Natural killer cell (primary cell): ENCODE data around the gene DTX3L. TPM values are rescaled to one million over a fixed set of nuclear protein-coding genes. Genes with fewer than 3 reads are reported as not detected.
A peak's percentile ranks its signal among the peaks of the same experiment; 100 is the strongest.

ENCODE experiments used
- ATAC-seq, 3 donors: fragments of 150-1000 bp in 2 of 3; fragments of 200-7000 bp in 1 of 3; cut with Tn5 transposase; 1 replicate in 1 of 3; 2 replicates in 2 of 3; pipeline ENCODE4 v1.10.0; 2021; ENCODE audit warnings: mild to moderate bottlenecking in 2 of 3, moderate library complexity in 2 of 3
- DNase-seq, 2 donors: peaks; one replicate each; pipeline versions ENCODE4 v3.0.0 to v3.0.0-alpha.2; 2013 to 2021; ENCODE audit warnings: mixed read lengths in 1 of 2
- H3K27ac ChIP-seq: one replicate; pipeline ENCODE4 v1.5.1; 2013; ENCODE audit warnings: mild to moderate bottlenecking, low read length
- H3K27me3 ChIP-seq: one replicate; pipeline ENCODE4 v1.6.1; 2013; ENCODE audit warnings: low read length; ENCODE audit not compliant: control insufficient read depth, insufficient read depth
- H3K36me3 ChIP-seq: one replicate; pipeline ENCODE4 v1.6.1; 2013; ENCODE audit warnings: low read length; ENCODE audit not compliant: control insufficient read depth, insufficient read depth
- H3K4me1 ChIP-seq: one replicate; pipeline ENCODE4 v1.6.1; 2013; ENCODE audit warnings: low read length; ENCODE audit not compliant: control insufficient read depth, insufficient read depth
- H3K4me3 ChIP-seq: one replicate; pipeline ENCODE4 v1.5.1; 2013; ENCODE audit warnings: low read length
- H3K9me3 ChIP-seq: one replicate; pipeline ENCODE4 v1.6.1; 2013; ENCODE audit warnings: low read length; ENCODE audit not compliant: control insufficient read depth, insufficient read depth
- H3K27ac Mint-ChIP-seq, 2 donors: one replicate each; pipeline ENCODE4 v1.8.0; 2022; ENCODE audit warnings: mild to moderate bottlenecking in 2 of 2, mixed read lengths in 2 of 2, moderate library complexity in 1 of 2
- H3K27me3 Mint-ChIP-seq, 2 donors: one replicate each; pipeline ENCODE4 v1.8.0; 2022; ENCODE audit warnings: low read depth in 2 of 2, mixed read lengths in 2 of 2
- H3K36me3 Mint-ChIP-seq: one replicate; pipeline ENCODE4 v1.8.0; 2022; ENCODE audit warnings: mixed read lengths
- H3K4me1 Mint-ChIP-seq, 2 donors: one replicate each; pipeline ENCODE4 v1.8.0; 2022; ENCODE audit warnings: mixed read lengths in 2 of 2
- H3K4me3 Mint-ChIP-seq: one replicate; pipeline ENCODE4 v1.8.0; 2022; ENCODE audit warnings: mild to moderate bottlenecking, moderate library complexity, mixed read lengths
- H3K9me3 Mint-ChIP-seq, 2 donors: one replicate each; pipeline ENCODE4 v1.8.0; 2022; ENCODE audit warnings: mixed read lengths in 2 of 2
- WGBS: methylation state at CpG from one replicate; pipeline ENCODE4 v1.1.7; 2013; ENCODE audit warnings: missing lambda C conversion rate; ENCODE audit not compliant: insufficient coverage; 5-methylcytosine and 5-hydroxymethylcytosine counted together
- intact Hi-C: fragments of 100-400 bp; cut with micrococcal nuclease; formaldehyde crosslinking; loops from one replicate; pipeline ENCODE4 v1.14.2; 2022
- total RNA-seq, 4 donors: library from RNA; stranded (reverse); fragments of 120-200 nt in 1 of 4; gene quantifications; one replicate each; pipeline versions ENCODE4 v1.2.3 to v1.2.4, GENCODE V29; 2013 to 2022
- TF ChIP-seq, protein P1 (sequence below): fragments of 200-600 bp; IDR thresholded peaks from one replicate; pipeline ENCODE4 v1.8.0; 2022; ENCODE audit warnings: antibody characterized with exemption

The DTX3L gene
- total RNA-seq, 3 donors from 2014 or later (not counting 1 experiment from before 2014, with no cell fraction given): 40.8 to 61.0 (median 51.8) TPM

- TF ChIP-seq, protein P1, sequence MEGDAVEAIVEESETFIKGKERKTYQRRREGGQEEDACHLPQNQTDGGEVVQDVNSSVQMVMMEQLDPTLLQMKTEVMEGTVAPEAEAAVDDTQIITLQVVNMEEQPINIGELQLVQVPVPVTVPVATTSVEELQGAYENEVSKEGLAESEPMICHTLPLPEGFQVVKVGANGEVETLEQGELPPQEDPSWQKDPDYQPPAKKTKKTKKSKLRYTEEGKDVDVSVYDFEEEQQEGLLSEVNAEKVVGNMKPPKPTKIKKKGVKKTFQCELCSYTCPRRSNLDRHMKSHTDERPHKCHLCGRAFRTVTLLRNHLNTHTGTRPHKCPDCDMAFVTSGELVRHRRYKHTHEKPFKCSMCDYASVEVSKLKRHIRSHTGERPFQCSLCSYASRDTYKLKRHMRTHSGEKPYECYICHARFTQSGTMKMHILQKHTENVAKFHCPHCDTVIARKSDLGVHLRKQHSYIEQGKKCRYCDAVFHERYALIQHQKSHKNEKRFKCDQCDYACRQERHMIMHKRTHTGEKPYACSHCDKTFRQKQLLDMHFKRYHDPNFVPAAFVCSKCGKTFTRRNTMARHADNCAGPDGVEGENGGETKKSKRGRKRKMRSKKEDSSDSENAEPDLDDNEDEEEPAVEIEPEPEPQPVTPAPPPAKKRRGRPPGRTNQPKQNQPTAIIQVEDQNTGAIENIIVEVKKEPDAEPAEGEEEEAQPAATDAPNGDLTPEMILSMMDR: no peak
- H3K27me3 Mint-ChIP-seq: no peaks in the 10 kb centered on the region
- Histone ChIP-seq H3K36me3 (no peaks in the 10 kb centered on the region), H3K9me3 (no peaks in the 10 kb centered on the region), H3K27me3 (no peaks in the 10 kb centered on the region), H3K4me1 (no peaks in the 10 kb centered on the region), H3K27ac (no peak overlapping the region), H3K4me3 (no peak overlapping the region)
- H3K4me1 Mint-ChIP-seq: peaks cover 26 to 45% of the 10 kb centered on the region in 2 donors
- WGBS: 31% methylated on average over 4 of the region's 5 CpGs
- no peak for ATAC-seq
- H3K4me3 Mint-ChIP-seq: no peak overlapping the region
- intact Hi-C loops: no loop called here
- DNase-seq: no peak
- H3K27ac Mint-ChIP-seq: peak overlapping the region; percentile 50 to 53
- H3K36me3 Mint-ChIP-seq: no peaks in the 10 kb centered on the region
- H3K9me3 Mint-ChIP-seq: no peaks in the 10 kb centered on the region
These were observed 25.2 kb downstream of the DTX3L start for GRCh38 chr3:122589297-122589696.

DNA sequence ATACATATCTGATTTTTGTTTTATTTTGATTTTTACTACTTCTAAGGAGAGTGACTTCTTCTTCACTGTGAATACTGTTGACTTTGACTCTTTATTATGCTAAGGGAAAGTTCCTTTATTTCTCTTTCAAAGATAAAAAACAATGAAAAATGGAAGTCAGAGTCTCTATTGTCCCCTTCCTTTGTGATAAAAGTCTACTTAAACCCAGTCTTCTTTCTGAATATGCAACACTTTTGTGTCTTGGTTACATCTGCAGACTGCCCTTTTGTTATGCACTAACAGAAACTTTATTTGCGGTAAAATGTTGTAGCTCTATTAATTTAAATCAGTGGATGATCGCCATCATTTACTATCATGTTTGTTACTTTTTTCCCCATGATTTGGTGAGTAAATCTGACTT is 26.5 kb downstream of the DTX3L start:
- no peak for DNase-seq
- no peaks in the 10 kb centered on the region for H3K27me3 Mint-ChIP-seq
- no peaks in the 10 kb centered on the region for H3K36me3 Mint-ChIP-seq
- Histone ChIP-seq H3K27me3 (no peaks in the 10 kb centered on the region), H3K9me3 (no peaks in the 10 kb centered on the region), H3K4me3 (no peak overlapping the region), H3K36me3 (peaks cover 2% of the 10 kb centered on the region), H3K27ac (no peak overlapping the region), H3K4me1 (no peaks in the 10 kb centered on the region)
- H3K4me1 Mint-ChIP-seq: peaks cover 25 to 45% of the 10 kb centered on the region in 2 donors
- ATAC-seq: no peak
- no peak overlapping the region for H3K4me3 Mint-ChIP-seq
- H3K27ac Mint-ChIP-seq: peak overlapping the region in 1 of 2 donors; percentile 46
- TF ChIP-seq, protein P1: no peak
- WGBS: no CpG with 5 or more reads among the region's 2 CpGs
- no peaks in the 10 kb centered on the region for H3K9me3 Mint-ChIP-seq
- intact Hi-C loops: no loop called here

DNA sequence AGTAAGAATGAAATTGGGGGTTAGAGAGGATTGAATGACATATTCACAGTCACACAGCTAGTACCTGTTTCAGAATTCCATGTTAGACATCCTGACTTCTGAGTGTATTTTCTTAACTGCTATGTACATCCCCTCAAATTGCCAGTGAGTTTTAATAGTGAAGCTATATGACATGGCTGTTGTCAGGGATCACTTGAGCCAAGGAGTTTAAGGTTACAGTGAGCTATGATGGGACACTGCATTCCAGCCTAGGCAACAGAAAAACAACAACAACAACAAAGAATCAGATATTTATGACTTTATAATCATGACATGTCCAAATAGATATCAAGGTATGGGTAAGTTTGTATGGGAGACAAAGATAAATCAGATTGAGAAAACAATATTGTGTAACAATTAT is 29.9 kb downstream of the DTX3L start:
- H3K27ac Mint-ChIP-seq: no peak overlapping the region
- H3K36me3 Mint-ChIP-seq: no peaks in the 10 kb centered on the region
- no peaks in the 10 kb centered on the region for H3K9me3 ChIP-seq
- no peaks in the 10 kb centered on the region for H3K27me3 Mint-ChIP-seq
- ATAC-seq (no peak), DNase-seq (no peak)
- H3K27ac ChIP-seq: no peak overlapping the region
- TF ChIP-seq, protein P1: no peak
- H3K9me3 Mint-ChIP-seq: no peaks in the 10 kb centered on the region
- H3K4me1 ChIP-seq: no peaks in the 10 kb centered on the region
- no peaks in the 10 kb centered on the region for H3K27me3 ChIP-seq
- intact Hi-C loops: no loop called here
- H3K36me3 ChIP-seq: peaks cover 2% of the 10 kb centered on the region
- no peak overlapping the region for H3K4me3 ChIP-seq
- no peak overlapping the region for H3K4me3 Mint-ChIP-seq
- H3K4me1 Mint-ChIP-seq: peaks cover 15 to 29% of the 10 kb centered on the region in 2 donors

GRCh38 chr3:122598151-122598550 is 34.0 kb downstream of the DTX3L start:
- H3K4me3 Mint-ChIP-seq: no peak overlapping the region
- Histone ChIP-seq H3K27me3 (no peaks in the 10 kb centered on the region), H3K4me3 (no peak overlapping the region), H3K27ac (no peak overlapping the region), H3K9me3 (no peaks in the 10 kb centered on the region), H3K4me1 (no peaks in the 10 kb centered on the region), H3K36me3 (peaks cover 2% of the 10 kb centered on the region)
- peak in 1 of 3 donors; percentile 21 for ATAC-seq
- WGBS: 98% methylated on average over 3 of the region's 3 CpGs
- intact Hi-C loops: no loop called here
- no peaks in the 10 kb centered on the region for H3K9me3 Mint-ChIP-seq
- peaks cover 42 to 52% of the 10 kb centered on the region in 2 donors for H3K4me1 Mint-ChIP-seq
- TF ChIP-seq, protein P1: no peak
- H3K27ac Mint-ChIP-seq: peak overlapping the region; percentile 57 to 91
- no peaks in the 10 kb centered on the region for H3K27me3 Mint-ChIP-seq
- DNase-seq: no peak
- H3K36me3 Mint-ChIP-seq: no peaks in the 10 kb centered on the region
